C4-2B (cell line): Measurements from ENCODE around the gene SAMD7.

Experiments
- CTCF ChIP-seq: fragments of 450-650 bp; conservative IDR thresholded peaks from 2 replicates; pipeline ENCODE4 v1.5.1; 2017; ENCODE audit warnings: mild to moderate bottlenecking
- ZFX ChIP-seq: fragments of 450-650 bp; IDR thresholded peaks from 2 replicates; pipeline ENCODE4 v1.6.1; 2017

- no peak for TF ChIP-seq CTCF
- TF ChIP-seq ZFX = no peak
These were observed 3.9 kb upstream of the SAMD7 start for GRCh38 chr3:169907476-169907875.
